ENCODE measurements around the gene C1GALT1. TPM values are rescaled to one million over a fixed set of nuclear protein-coding genes. Genes with fewer than 3 reads are reported as not detected.

The C1GALT1 gene
- total RNA-seq, 1 donor from 2014 or later: 29.7 TPM

DNA sequence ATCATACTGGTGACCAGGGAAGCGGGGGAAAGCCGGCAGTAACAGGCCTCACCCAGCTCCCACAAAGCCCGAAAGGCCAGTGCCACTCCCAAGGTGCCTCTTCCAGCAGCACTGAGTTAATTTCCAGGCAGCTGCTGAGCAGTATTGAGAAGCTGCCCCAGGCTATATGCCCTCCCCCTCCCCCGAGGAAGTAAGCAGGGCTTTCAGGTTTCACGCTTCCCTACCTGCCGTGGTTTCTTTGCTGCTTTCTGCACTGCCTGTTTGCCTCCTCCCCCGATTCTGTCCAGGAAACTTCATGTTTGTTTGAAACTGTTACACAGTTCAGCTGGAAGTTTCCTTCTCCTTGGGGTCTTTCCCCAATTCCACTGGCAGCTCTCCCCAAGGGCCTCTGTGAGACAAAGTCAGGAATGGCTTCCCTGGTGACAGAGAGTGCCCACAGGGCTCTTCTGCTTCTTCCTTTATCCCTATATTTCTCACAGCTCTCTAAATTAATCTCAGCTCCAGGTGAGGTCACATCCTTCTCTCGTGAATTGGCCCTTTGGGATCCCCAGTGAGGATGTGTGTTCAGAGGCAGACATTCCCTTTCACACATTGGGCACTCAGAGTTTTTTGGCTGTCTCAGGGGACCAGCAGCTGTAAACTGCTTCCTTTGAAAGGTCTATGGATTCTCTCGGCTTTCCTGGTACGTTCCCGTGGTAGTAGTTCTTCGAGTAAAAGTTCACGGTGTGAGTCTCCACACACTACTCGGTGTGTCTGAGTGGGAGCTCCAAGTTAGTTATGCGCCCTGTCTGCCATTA is 19.4 kb downstream of the C1GALT1 start:
- DNase-seq (ENCODE audit: low spot score): peak; percentile 83

DNA sequence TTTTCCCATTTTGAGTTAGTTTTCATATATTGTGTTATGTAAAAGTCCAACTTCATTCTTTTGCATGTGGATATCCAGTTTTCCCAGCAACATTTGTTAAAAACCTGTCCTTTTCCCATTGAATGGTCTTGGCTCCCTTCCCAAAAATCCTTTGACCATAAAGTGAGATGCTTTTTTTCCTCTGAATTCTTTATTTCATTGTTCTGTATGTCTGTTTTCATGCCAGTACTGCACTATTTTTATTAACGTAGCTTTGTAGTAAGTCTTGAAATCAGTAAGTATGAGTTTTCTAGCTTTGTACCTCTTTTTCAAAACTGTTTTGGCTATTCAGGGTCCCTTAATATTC is 20.0 kb downstream of the C1GALT1 start:
- DNase-seq (ENCODE audit: low spot score): no peak

DNA sequence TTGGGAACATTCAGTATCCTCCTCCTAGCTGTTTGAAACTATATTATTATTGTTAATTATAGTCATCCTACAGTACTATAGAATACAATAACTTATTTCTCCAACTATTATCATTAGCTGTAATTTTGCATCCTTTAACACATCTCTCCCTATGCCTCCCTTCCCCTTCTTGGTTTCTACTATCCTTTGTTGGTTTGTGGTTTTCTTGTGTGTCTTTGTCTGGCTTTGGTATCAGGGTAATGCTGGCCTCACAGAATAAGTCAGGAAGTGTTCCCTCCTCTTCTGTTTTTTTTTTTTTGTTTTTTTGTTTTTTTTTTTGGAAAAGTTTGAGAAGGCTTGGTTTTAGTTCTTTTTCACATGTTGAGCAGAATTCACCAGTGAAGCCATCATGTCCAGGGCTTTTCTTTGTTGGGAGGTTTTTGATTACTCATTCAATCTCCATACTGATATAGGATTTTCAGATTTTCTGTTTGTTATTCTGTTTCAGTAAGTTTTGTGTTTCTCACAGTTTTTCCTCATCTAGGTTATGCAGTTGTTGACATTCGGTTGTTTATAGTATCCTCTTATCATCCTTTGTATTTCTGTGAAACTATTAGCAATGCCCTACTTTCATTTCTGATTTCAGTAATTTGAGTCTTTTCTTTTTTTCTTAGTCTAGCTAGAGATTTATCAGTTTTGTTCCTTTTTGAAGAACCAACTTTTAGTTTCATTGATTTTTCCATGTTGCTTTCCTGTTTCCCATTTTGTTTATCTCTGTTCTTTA is 21.6 kb downstream of the C1GALT1 start:
- DNase-seq (ENCODE audit: low spot score): no peak

DNA sequence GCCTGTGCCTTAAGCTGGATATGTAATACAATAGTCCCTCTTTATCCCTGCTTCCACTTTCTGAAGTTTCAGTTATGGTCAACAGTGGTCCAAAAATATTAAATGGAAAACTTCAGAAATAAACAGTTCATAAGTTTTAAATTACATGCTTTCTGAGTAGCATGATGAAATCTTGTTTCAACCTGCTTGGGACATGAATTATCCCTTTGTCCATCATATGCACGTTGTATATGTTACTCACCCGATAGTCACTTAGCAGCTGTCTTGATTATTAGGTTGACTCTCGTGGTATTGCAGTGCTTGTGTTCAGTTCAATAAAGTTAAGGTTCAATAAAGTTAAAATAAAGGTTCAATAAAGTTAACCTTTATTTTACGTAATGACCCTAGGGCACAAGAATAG is 25.5 kb downstream of the C1GALT1 start:
- no peak for DNase-seq (ENCODE audit: low spot score)

DNA sequence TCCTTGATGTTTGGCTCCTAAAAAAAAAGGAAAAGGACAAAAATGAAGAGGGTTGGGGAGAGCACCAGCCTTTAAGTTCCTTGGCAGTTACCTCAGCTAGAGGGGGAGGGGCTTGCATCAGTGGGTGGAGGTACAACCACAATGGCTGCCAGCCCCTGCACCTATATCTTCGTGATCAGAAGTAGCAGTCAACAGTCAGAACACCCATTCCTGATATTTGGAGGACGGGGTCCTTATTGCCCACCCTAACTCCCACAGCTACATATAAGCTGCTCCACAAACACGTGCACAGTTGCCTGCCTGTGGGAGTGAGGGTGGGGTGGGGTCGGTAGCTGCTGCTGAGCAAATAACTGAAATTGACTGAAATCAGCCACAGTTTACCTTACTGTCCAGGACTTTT is 26.2 kb downstream of the C1GALT1 start:
- no peak for DNase-seq (ENCODE audit: low spot score)

DNA sequence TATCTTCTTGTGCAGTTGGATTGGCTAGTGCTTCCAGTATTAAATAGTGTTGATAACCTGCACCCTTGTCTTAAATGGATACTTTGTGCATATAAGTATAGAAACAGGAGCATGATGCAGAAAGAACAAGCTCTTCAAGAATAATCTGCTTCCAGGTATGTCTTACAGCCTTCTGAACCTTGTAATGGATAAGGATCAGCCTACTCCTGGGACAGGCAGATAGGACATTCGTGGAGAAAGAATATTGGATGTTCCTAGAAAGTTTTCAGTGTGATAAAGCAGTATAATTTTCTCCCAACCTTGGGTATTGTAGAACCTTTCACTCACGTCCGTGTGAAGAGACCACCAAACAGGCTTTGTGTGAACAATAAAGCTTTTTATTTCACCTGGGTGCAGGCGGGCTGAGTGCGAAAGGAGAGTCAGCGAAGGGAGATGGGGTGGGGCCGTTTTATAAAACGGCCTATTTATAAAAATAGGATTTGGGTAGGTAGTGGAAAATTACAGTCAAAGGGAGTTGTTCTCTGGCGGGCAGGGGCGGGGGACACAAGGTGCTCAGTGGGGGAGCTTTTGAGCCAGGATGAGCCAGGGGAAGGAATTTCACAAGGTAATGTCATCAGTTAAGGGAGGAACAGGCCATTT is 27.2 kb downstream of the C1GALT1 start:
- DNase-seq (ENCODE audit: low spot score): no peak

DNA sequence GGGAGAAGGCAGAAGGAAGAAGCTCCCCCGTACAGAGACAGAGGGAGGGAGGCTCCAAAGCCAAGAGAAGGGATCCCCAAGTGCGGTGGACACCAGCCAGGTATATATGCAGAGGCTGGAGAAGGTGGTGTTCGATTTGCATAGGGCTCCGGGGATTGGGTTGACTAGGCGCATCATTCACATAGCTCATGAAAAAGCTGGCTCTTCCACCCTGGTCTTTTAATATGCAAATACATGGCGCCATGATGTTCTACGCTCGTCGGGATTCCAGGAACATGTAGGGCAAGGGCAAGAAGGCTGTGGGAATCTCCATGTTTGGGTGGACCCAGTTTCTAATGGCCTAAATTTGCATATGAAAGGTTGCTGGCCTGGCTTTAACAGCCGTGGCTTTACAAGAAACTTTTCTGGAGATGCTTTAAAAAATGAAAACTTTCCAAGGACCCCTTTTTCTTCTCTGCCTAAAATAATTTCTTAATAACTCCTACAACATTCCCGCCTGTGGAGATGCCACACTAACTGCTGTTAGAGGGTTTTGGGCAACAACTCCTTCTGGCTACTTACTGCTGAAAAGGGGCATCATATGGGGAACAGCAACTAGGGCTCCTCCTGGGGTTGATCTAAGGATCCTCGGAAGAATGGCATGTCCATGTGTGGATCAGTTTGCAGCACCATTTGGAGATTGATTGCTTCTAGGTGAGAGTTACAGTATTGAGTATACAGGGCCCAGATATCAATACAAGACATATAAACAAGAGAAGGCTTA is 28.3 kb downstream of the C1GALT1 start:
- DNase-seq (ENCODE audit: low spot score): no peak

DNA sequence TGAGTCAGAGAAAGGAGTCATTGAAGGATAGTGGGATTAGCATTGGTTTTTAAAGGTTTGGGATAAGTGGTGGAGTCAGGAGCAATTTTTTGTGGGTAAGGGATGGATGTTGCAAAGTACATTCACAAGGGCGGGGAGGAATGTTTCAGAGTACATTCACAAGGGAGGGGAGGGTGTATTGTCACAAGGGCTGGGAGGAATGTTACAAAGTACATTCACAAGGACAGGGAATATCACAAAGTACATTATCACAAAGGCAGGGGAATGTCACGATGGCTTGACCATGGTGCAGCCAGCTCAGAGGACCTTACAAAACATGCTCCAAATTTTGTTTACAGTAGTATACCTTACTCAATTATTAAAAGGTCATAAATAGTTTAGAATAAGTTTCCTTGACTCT is 30.3 kb downstream of the C1GALT1 start:
- DNase-seq (ENCODE audit: low spot score): no peak

DNA sequence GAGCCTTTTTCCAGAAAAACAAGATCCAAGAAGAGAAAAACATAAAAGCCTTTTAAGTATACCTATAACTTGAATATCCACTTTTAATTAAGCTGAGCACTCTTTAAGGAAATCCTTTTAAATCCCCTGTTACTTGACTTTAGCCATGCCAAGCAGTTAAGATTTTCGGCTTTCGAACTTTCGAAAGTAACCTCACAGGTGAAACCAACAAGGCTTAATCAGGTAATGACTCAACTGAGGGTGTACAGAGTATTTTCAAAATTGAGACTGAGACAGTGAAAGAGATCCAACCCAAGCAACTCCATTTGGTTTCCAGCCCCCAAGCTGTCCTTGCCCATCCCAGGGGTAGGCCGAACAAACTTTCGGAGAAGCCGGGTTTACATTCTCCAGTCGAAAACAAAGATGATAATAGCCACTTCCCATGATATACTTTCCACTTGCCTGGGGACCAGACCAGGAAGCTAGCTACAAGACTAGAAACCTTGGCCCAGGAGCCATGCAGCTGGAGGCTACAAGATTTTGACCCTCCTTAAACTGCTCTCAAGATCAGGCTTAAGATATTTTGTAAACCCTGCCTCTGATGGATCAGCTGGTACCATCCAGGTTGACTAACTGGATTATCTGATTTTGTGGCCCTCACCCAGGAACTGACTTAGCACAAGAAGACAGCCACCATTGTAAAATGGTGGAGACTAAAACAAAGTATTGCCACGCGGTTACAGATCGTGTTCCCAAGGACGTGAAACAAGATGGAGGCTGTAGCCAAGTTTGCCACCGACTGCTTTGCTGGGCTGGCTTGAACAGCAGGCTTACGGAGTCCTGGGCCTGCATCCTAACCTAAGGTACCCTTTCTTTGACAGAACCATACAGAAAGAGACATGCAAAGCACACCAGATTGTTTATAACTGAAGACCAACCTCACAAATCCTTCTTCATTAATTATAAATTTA is 32.3 kb downstream of the C1GALT1 start:
- no peak for DNase-seq (ENCODE audit: low spot score)

DNA sequence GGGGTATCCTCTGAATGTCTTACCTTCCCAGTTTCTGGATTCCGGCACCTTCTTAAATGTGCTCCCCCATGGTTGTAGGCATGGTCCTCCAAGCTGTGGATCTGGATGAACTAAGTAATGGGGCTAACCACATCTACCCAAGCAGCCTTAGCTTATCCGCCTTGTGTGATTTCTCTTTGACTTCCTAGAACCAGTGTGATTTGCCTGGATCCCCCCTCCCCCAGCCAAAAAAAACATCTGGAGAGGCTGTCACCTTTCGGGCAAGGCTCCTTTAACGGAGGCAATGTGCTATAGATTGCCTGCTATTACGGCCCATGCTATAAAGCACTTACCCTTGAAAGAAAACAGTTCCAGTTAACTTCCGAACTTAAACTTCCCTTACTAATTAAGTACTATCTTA is 33.9 kb downstream of the C1GALT1 start:
- DNase-seq (ENCODE audit: low spot score): no peak

DNA sequence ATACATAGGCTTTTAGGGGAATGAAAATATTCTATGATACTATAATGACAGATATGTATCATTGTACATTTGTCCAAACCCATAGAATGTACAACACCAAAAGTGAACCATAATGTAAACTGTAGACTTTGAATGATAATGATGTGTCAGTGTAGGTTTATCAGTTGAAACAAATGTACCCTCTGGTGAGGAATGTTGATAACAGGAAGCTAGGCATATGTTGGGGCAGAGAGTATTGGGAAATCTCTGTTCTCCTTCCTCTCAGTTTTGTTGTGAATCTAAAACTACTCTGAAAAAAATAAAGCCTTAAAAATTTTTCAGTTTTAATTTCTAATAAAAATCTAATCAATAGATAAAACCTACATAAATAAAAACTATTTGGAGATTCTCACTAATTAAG is 36.9 kb downstream of the C1GALT1 start:
- no peak for DNase-seq (ENCODE audit: low spot score)

DNA sequence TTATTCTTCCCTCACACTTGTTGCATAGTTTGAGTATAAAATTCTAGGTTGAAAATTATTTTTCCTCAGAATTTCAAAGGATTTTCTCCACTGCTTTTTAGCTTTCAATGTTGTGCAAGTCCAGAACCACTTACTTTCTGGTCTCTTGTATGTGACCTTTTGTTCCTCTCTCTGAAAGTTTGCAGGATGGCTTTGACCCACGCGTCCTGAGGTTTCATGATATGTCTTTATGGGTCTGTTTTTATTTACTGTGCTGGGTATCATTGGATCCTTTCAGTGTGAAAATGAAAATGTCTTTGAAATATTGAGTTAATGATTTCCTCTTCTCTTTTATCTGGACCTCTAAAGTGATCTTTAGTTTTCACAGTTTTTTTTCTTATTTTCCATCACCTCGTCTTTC is 38.5 kb downstream of the C1GALT1 start:
- DNase-seq (ENCODE audit: low spot score): no peak

DNA sequence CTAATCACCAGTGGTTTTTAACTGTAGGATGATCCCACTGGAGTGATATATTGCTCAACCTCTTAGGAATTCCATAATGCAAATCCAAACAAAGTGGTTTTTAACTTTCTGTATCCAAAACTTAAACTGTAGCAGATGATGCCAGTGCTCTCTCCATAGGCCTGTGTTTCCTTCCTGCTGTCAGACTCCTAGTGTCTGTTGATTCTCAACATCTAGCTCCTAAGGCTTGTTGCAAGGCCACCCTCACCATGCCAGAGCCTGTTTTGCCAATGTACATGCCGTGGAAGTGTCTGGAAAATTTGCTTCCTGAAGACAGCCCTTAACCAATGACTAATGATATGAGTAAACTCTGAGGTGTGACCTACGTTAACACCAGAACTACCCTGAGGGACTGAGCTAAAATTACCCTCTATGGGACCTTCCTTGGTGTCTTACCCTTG is 39.3 kb downstream of the C1GALT1 start:
- DNase-seq (ENCODE audit: low spot score): no peak

DNA sequence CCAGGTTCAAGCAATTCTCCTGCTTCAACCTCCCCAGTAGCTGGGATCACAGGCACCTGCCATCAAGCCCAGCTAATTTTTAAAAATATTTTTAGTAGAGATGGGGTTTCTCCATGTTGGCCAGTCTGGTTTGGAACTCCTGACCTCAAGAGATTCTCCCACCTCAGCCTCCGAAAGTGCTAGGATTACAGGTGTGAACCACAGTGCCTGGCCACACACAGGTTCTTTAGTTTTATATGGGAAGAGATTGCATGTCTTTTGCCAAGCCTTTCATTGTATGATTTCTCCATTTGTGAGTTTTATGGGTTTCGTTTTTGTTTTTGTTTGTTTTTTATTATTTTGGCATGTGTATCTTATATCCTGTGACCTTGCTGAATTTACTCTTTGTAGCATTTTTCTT is 40.9 kb downstream of the C1GALT1 start:
- DNase-seq (ENCODE audit: low spot score): no peak

DNA sequence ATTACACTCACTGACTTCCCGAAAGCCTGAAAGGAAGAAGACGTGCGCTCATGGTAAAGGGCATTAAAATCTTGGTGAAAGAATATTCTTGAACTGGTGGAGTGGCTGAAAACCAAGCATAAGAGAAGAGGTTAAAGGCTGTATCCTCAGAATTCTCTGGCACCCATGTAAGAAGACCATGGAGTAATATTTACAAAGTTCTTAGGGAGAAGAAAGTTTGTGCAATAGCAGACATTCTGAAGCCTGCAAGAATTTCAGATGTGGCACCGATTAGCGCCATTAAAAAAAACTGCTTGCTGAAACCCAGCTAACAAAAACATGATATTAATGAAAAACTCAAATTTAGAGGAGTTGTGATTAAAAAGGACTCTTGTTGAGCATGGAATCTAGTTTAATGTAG is 44.1 kb downstream of the C1GALT1 start:
- no peak for DNase-seq (ENCODE audit: low spot score)

DNA sequence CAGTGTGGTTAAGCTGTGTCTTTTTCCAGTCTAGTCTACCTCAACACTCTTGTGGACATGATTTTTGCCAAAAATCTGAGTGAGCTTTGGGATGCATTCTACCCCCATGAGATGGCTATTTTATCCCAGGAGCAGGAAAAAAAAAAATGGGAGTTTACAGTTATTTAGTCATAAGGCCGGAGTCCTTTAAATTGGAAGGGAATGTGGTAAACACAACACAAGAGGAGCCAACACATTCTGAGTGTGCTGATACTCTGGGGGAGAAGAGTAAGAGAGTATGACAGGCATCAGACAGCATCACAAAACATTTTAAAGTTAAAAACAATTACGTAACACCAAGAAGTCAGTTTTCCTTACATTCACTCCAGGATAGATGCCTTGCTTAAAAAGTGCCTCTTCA is 46.1 kb downstream of the C1GALT1 start:
- DNase-seq (ENCODE audit: low spot score): no peak

DNA sequence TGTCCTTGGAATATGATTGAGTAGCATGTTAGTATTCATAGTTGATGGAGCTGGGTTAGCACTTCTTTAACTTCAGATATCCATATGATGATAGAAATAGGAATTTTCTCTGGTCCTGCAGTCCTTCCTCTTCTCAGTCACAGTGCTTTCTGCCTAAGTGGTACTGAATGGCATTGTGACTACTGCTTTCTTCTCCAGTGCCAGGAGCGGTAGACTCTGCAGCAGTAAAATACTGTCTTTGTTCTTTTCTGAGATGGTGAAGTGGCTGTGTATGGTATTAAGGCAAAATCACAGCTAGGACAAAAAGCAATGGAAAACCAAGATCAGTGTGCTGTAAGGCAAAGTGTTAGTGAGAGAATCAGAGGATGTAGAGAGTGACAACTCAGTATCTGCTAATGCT is 46.6 kb downstream of the C1GALT1 start:
- no peak for DNase-seq (ENCODE audit: low spot score)

DNA sequence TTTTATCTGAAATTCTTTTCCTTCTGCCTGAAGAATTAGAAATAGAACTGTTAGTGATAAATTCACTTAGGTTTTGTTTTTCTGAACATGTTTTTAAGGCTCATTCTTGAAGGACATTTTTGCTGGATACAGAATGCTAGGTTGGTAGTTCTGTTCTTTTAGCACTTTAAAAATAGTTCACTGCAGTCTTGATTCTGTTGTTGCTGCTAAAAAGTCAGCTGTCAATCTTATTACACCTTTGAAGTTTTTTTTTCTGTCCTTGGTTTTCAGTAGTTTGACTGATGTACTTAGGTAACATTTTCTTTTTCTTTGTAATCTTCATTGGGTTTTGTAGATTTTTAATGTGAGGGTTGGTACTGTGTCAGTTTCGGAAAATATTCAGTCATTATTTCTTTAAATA is 48.7 kb downstream of the C1GALT1 start:
- no peak for DNase-seq (ENCODE audit: low spot score)

DNA sequence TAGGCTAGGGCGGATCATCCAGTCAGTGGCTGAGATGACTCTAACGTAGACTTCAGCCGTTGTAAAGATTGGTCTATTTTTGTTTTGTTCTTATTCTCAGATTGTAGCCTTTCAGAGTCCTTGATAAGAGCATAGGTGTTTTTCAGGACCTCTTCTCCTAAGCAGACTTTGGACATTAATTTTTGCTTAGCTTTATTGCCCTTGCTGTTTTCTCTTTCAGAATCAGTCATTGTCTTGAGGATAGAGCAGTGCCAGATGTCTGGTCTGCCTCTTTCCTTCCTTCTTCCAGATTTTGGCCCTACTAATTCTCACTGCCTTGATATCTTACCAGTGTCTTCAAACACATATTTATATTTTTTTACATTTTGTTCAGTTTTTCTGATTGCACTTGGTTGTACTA is 49.5 kb downstream of the C1GALT1 start:
- no peak for DNase-seq (ENCODE audit: low spot score)

DNA sequence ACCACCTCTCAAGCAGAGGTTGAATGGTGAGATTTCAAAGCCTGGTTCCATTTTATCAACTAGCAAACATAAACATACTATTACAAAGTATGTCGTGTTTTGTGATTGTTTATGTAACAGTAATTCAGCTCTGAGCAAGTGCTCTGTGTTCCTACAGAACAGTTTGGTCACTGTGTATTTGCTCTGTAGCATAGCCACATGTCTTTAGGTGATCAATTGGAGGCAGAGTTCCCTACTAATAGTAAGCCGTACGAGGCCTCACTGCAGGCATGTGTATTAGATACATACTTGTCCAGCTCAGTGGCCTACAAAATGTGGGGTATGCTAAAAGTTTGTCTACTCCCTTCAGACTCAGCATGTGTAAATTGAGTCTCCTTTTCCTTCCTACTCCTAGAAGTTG is 53.0 kb downstream of the C1GALT1 start:
- DNase-seq (ENCODE audit: low spot score): no peak

DNA sequence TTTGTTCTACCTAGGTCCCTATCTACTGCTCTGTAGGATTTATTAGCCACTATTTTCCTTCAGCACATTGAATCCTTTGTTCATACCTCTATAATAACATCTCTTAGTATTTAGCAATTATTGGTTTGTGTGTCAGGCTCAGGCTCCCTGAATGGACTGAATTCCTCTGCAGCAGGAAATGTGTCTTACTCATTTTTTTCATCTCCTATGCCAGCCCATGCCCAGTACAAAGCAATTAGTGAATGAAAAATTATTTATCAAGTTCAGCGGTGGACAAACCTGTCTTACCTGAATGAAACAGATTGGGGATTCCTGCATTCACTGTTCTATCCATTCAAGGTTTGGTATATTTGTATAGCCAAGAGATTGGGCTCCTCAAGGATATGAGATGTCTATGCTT is 53.7 kb downstream of the C1GALT1 start:
- DNase-seq (ENCODE audit: low spot score): no peak

All from ureter (tissue), 1 donor.